ENCODE results near the gene CACNA1B. TPM values are rescaled to one million over a fixed set of nuclear protein-coding genes. Genes with fewer than 3 reads are reported as not detected.

Gene CACNA1B
- total RNA-seq, 1 donor from 2014 or later: 84.4 TPM

DNA sequence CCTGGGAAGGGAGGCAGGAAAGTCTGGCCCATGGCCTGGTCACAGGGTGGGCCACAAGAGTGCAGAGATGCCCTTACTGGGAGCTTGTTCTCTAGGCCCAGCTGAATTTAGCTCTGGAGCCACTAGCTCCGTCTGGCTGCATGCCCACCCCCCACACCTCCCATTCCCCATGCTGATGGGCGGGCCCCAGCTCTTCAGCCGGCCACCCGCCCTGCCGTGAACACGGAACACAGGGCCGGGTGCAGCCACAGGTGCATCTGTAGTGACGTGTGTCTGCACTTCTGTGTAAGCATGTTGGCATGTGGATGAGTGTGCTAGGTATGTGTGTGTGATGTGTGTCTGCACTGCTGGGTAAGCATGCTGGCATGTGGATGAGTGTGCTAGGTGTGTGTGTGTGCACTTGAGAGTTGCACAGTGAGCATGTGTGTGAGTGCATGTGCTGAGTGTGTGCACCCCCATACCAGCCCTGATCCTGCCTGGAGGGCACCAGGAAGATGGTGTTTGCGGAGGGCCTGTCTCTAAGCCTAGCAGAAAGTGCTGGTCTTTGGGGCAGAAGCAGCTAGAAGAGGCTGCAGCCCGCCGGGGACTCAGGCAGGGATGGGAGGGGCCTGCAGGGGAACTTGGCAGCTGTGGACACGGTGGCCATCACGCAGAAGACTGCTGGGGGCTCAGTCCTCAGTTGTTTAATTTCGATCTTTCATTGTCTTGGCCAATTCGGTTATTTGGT is 136.4 kb downstream of the CACNA1B start:
- H3K27me3 Mint-ChIP-seq (ENCODE audit: unreplicated experiment): peaks cover 30% of the 10 kb centered on the region
- no peak overlapping the region for H3K27ac Mint-ChIP-seq (ENCODE audit: unreplicated experiment)
- no peak overlapping the region for H3K4me3 Mint-ChIP-seq (ENCODE audit: unreplicated experiment)
- H3K4me1 Mint-ChIP-seq (ENCODE audit: low read depth, unreplicated experiment): peaks cover 57% of the 10 kb centered on the region
- H3K9me3 Mint-ChIP-seq (ENCODE audit: unreplicated experiment): peaks cover 48% of the 10 kb centered on the region
- TF ChIP-seq, protein P1, sequence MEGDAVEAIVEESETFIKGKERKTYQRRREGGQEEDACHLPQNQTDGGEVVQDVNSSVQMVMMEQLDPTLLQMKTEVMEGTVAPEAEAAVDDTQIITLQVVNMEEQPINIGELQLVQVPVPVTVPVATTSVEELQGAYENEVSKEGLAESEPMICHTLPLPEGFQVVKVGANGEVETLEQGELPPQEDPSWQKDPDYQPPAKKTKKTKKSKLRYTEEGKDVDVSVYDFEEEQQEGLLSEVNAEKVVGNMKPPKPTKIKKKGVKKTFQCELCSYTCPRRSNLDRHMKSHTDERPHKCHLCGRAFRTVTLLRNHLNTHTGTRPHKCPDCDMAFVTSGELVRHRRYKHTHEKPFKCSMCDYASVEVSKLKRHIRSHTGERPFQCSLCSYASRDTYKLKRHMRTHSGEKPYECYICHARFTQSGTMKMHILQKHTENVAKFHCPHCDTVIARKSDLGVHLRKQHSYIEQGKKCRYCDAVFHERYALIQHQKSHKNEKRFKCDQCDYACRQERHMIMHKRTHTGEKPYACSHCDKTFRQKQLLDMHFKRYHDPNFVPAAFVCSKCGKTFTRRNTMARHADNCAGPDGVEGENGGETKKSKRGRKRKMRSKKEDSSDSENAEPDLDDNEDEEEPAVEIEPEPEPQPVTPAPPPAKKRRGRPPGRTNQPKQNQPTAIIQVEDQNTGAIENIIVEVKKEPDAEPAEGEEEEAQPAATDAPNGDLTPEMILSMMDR (IDR thresholded peaks at IDR 0.05; ENCODE audit: partially characterized antibody, unreplicated experiment): no peak
- no peak for DNase-seq
- peaks cover 14% of the 10 kb centered on the region for H3K36me3 Mint-ChIP-seq (ENCODE audit: unreplicated experiment)

DNA sequence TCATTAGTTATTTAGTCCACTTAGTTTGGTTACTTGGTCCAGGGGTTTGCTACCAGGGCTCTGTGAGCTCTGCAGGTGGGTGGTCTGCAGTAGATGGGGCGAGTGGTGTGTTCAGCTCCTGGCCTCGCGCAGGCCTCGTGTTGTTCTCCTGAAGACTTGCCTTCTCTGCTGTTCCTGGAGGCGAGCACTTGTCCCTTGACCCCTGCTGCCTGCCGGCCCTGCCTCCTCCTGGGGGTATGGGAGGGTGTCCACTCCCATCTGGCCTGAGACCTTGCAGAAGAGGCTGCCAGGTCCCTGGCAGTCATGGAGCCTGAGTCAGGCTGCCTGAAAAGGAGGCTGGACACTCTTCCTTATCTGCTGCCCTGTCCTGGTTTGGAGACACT is 137.0 kb downstream of the CACNA1B start:
- peaks cover 44% of the 10 kb centered on the region for H3K9me3 Mint-ChIP-seq (ENCODE audit: unreplicated experiment)
- peaks cover 26% of the 10 kb centered on the region for H3K27me3 Mint-ChIP-seq (ENCODE audit: unreplicated experiment)
- H3K4me1 Mint-ChIP-seq (ENCODE audit: low read depth, unreplicated experiment): peaks cover 53% of the 10 kb centered on the region
- H3K27ac Mint-ChIP-seq (ENCODE audit: unreplicated experiment): no peak overlapping the region
- DNase-seq: no peak
- H3K36me3 Mint-ChIP-seq (ENCODE audit: unreplicated experiment): peaks cover 14% of the 10 kb centered on the region
- H3K4me3 Mint-ChIP-seq (ENCODE audit: unreplicated experiment): no peak overlapping the region
- TF ChIP-seq, protein P1 (IDR thresholded peaks at IDR 0.05; ENCODE audit: partially characterized antibody, unreplicated experiment): no peak

DNA sequence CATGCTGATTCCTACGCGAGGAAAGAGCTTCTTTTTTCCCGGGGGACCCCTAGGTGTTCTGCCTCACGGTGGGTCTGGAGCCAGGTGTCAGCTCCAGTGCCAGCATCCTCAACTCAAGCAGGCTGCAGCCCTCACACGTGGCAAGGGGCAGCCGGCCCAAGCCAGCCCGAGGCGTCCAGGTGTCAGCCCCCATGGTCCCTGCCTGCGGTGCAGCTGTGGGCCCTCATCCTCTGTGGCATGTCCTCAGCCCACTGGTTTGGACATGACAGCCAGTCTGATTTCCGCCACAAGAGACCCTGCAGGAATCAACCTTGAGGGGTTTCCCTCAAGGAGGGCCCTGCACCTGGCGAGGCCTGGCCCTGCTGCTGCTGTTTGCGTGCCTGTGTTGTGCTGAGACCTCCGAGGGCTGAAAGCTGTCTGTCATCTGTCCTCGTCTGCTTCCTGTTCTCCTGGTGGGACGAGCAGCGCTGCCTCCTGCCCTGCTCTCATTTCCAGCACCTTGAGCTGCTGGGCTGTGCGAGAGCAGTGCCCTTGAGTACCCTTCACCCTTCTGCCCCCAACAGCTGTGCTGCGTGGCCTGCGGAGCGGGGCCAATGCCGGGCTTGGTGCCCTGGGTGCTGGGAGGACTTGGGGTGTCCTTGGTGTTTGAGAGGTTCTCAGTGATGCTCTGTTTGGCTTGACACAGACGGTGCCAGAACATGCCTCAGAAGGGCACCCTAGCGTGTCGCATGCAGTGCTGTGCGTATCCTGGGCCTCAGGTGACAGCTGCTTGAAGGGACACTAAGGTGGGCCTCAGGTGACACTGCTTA is 137.6 kb downstream of the CACNA1B start:
- DNase-seq: no peak
- TF ChIP-seq, protein P1 (IDR thresholded peaks at IDR 0.05; ENCODE audit: partially characterized antibody, unreplicated experiment): no peak
- Mint-ChIP-seq H3K4me3 (ENCODE audit: unreplicated experiment) (no peak overlapping the region), H3K27ac (ENCODE audit: unreplicated experiment) (peak overlapping the region; percentile 34), H3K27me3 (ENCODE audit: unreplicated experiment) (peaks cover 21% of the 10 kb centered on the region), H3K36me3 (ENCODE audit: unreplicated experiment) (peaks cover 14% of the 10 kb centered on the region), H3K9me3 (ENCODE audit: unreplicated experiment) (peaks cover 37% of the 10 kb centered on the region), H3K4me1 (ENCODE audit: low read depth, unreplicated experiment) (peaks cover 47% of the 10 kb centered on the region)

DNA sequence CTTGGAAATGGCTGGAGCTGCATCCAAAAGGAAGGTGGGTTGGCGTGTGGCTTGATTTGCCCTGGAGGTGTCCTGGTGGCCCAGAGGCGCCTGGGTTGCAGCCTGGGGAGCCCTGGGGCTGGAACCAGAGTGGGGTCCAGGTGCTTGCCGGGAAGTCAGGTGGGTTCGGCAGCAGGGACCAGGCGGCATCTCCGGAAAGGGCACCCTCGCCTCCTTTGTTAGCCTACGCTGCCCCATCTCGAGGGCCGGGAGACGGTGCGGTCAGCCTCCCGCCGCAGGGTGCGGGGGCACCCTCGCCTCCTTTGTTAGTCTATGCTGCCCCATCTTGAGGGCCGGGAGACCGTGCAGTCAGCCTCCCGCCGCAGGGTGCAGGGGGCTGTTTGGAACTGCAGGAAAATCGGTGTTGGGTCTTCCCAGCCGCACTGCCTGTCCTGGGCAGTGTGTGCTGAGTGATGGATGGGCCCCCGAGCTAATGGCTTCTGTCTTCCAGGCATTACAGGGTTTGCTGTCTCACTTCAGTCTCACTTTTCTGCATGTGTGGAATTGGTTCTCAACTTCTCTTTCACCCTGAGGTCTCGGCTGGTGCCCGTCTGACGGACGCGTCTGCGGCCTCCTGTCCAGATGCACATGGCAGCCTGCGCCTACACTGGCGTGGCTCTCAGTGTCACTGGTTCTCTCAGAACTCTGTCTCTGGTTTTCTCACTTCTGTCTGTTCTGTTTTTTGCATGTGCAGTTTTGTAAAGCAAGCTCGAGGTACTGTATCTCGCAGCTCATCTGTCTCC is 139.0 kb downstream of the CACNA1B start:
- peak overlapping the region; percentile 21 for H3K4me3 Mint-ChIP-seq (ENCODE audit: unreplicated experiment)
- peaks cover 28% of the 10 kb centered on the region for H3K9me3 Mint-ChIP-seq (ENCODE audit: unreplicated experiment)
- peaks cover 17% of the 10 kb centered on the region for H3K27me3 Mint-ChIP-seq (ENCODE audit: unreplicated experiment)
- TF ChIP-seq, protein P1 (IDR thresholded peaks at IDR 0.05; ENCODE audit: partially characterized antibody, unreplicated experiment): no peak
- H3K36me3 Mint-ChIP-seq (ENCODE audit: unreplicated experiment): peaks cover 14% of the 10 kb centered on the region
- peaks cover 37% of the 10 kb centered on the region for H3K4me1 Mint-ChIP-seq (ENCODE audit: low read depth, unreplicated experiment)
- peak overlapping the region; percentile 24 for H3K27ac Mint-ChIP-seq (ENCODE audit: unreplicated experiment)
- DNase-seq: no peak

Data from glutamatergic neuron (in vitro differentiated cells).